ENCODE data around the gene FOXP2. TPM values are rescaled to one million over a fixed set of nuclear protein-coding genes. Genes with fewer than 3 reads are reported as not detected.
A peak's percentile ranks its signal among the peaks of the same experiment; 100 is the strongest.
"Not testable (repeated sequence)": the region's sequence is repeated elsewhere in the genome, so short reads cannot be mapped to it uniquely, and the experiment has no call there.

FOXP2 gene
- total and polyA plus RNA-seq, 3 donors from 2014 or later: 2.5 to 5.9 (median 3.8) TPM

DNA sequence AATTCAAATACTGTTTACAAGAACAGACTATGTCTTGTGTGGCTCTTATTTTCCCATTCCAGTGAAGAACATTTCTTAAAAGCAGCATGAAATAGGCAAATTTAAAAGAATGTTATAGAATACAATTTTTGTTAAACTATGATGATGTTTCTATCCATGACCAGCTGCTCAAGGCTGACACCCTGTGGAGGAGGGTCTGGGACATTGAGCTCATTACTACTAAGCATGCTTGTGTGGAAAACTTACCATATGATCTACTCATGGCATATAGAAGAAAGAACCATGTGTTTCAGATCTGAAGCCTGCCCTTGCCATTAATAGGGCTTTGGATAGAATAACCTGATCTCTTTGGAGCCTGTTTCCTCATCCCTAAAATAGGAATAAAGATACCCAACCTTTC lies 125.0 kb downstream of the FOXP2 start:
- intact Hi-C loops (cut with DNase I; ENCODE audit: low total_unique reads): no loop called here
- no peak overlapping the region for H3K27ac ChIP-seq
- DNase-seq: peak; percentile 29
- H3K36me3 ChIP-seq (ENCODE audit: low read depth, missing control alignments): no peaks in the 10 kb centered on the region
- no peaks in the 10 kb centered on the region for H3K4me1 ChIP-seq
- no peaks in the 10 kb centered on the region for H3K9me3 ChIP-seq
- H3K4me3 ChIP-seq: no peak overlapping the region
- TF ChIP-seq, protein P1, sequence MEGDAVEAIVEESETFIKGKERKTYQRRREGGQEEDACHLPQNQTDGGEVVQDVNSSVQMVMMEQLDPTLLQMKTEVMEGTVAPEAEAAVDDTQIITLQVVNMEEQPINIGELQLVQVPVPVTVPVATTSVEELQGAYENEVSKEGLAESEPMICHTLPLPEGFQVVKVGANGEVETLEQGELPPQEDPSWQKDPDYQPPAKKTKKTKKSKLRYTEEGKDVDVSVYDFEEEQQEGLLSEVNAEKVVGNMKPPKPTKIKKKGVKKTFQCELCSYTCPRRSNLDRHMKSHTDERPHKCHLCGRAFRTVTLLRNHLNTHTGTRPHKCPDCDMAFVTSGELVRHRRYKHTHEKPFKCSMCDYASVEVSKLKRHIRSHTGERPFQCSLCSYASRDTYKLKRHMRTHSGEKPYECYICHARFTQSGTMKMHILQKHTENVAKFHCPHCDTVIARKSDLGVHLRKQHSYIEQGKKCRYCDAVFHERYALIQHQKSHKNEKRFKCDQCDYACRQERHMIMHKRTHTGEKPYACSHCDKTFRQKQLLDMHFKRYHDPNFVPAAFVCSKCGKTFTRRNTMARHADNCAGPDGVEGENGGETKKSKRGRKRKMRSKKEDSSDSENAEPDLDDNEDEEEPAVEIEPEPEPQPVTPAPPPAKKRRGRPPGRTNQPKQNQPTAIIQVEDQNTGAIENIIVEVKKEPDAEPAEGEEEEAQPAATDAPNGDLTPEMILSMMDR (IDR thresholded peaks at IDR 0.05): no peak
- no peak for TF ChIP-seq POLR2A (IDR thresholded peaks at IDR 0.05)
- H3K27me3 ChIP-seq: no peaks in the 10 kb centered on the region

DNA sequence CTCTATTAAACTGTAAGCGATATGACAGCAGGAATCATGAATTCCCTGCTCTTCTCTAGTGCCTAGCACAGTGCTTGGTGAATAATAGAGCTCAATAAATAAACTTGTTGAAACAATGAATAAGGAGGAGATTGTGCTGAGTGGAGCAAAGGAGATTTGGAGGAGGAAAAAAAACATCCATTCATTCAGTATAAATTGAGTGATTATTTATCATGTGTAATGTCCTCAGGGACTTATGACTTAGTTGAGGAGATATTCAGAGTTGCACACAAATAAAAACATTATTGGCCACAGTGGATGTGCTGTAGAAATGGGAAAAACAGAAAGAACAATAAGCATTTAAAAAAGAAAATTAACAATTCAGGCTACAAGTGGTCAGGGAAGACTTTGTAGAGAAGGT lies 125.7 kb downstream of the FOXP2 start:
- DNase-seq: no peak
- Histone ChIP-seq H3K4me1 (no peaks in the 10 kb centered on the region), H3K4me3 (no peak overlapping the region), H3K36me3 (ENCODE audit: low read depth, missing control alignments) (no peaks in the 10 kb centered on the region), H3K27me3 (no peaks in the 10 kb centered on the region), H3K9me3 (no peaks in the 10 kb centered on the region), H3K27ac (no peak overlapping the region)
- intact Hi-C loops (cut with DNase I; ENCODE audit: low total_unique reads): no loop called here
- 87% methylated on average over 1 of the region's 1 CpG for WGBS, 2 donors
- TF ChIP-seq, protein P1 (IDR thresholded peaks at IDR 0.05): no peak
- TF ChIP-seq POLR2A (IDR thresholded peaks at IDR 0.05): no peak

GRCh38 chr7:114547346-114547745 lies 132.7 kb downstream of the FOXP2 start:
- intact Hi-C loops (cut with DNase I; ENCODE audit: low total_unique reads); DNase-seq; H3K27me3 ChIP-seq; H3K36me3 ChIP-seq (ENCODE audit: low read depth, missing control alignments); H3K27ac ChIP-seq; H3K4me3 ChIP-seq; H3K4me1 ChIP-seq; H3K9me3 ChIP-seq: not testable (repeated sequence)
- 94 to 98% methylated on average over 14 of the region's 14 CpGs for WGBS, 2 donors

GRCh38 chr7:114548081-114548980 lies 133.7 kb downstream of the FOXP2 start:
- Histone ChIP-seq H3K27ac (no peak overlapping the region), H3K9me3 (no peaks in the 10 kb centered on the region), H3K4me3 (no peak overlapping the region), H3K27me3 (no peaks in the 10 kb centered on the region), H3K4me1 (no peaks in the 10 kb centered on the region), H3K36me3 (ENCODE audit: low read depth, missing control alignments) (no peaks in the 10 kb centered on the region)
- WGBS, 2 donors: 38 to 45% methylated on average over 1 of the region's 1 CpG
- no peak for TF ChIP-seq POLR2A (IDR thresholded peaks at IDR 0.05)
- TF ChIP-seq, protein P1 (IDR thresholded peaks at IDR 0.05): no peak
- intact Hi-C loops (cut with DNase I; ENCODE audit: low total_unique reads): no loop called here
- no peak for DNase-seq

DNA sequence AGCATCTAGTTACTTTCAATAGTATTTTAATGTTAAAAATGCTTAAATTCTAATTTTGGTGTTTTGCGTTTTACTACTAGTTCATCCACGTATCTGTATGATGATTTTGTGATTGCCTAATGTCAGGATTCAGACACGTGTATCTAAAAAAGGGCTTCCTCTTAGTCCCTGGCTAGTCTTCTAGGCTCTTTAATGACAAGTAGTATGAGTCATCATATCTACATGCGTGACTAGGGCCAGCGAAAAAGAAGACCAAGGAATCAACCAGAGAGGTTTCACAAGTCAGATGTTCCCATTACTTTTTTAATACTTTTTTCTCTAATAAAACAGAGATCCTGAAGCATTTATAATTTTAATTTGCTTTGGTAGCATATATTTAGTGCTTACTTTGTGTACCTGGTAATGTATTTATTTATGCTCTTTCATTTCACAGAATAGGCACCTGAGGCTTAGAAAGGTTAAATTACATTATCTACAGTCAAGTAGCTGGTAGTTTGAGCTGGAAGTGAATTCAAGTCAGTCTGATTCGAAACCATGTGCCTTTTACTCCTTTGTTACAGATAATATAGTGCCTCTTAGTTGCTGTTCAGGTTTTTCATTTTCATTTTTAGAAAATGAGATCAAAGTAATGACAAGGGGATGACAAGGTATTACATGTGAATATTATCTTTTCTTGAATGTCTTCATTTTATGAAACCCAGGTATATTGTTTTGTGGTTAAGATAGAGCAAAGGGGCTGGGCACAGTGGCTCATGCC lies 140.3 kb downstream of the FOXP2 start:
- no peak for DNase-seq
- Histone ChIP-seq H3K36me3 (ENCODE audit: low read depth, missing control alignments) (no peaks in the 10 kb centered on the region), H3K4me1 (no peaks in the 10 kb centered on the region), H3K4me3 (no peak overlapping the region), H3K27me3 (no peaks in the 10 kb centered on the region), H3K9me3 (no peaks in the 10 kb centered on the region), H3K27ac (no peak overlapping the region)
- WGBS, 2 donors: 88 to 90% methylated on average over 6 of the region's 6 CpGs
- no peak for TF ChIP-seq POLR2A (IDR thresholded peaks at IDR 0.05)
- TF ChIP-seq, protein P1 (IDR thresholded peaks at IDR 0.05): no peak
- intact Hi-C loops (cut with DNase I; ENCODE audit: low total_unique reads): no loop called here
